ENCODE measurements around the gene GALNT13. TPM values are rescaled to one million over a fixed set of nuclear protein-coding genes. Genes with fewer than 3 reads are reported as not detected.

The GALNT13 gene
- total and polyA plus RNA-seq, 2 experiments from 2014 or later: 1.3 to 3.1 TPM

GRCh38 chr2:154267983-154268382, 396.3 kb downstream of the GALNT13 start:
- H3K27me3 ChIP-seq: no peaks in the 10 kb centered on the region
- no peak overlapping the region for H3K27ac ChIP-seq
- no peak for DNase-seq (ENCODE audit: low read depth in 1 of 2, low spot score in 1 of 2)
- H3K9me3 ChIP-seq (ENCODE audit: low read depth): no peaks in the 10 kb centered on the region
- TF ChIP-seq, protein P1, sequence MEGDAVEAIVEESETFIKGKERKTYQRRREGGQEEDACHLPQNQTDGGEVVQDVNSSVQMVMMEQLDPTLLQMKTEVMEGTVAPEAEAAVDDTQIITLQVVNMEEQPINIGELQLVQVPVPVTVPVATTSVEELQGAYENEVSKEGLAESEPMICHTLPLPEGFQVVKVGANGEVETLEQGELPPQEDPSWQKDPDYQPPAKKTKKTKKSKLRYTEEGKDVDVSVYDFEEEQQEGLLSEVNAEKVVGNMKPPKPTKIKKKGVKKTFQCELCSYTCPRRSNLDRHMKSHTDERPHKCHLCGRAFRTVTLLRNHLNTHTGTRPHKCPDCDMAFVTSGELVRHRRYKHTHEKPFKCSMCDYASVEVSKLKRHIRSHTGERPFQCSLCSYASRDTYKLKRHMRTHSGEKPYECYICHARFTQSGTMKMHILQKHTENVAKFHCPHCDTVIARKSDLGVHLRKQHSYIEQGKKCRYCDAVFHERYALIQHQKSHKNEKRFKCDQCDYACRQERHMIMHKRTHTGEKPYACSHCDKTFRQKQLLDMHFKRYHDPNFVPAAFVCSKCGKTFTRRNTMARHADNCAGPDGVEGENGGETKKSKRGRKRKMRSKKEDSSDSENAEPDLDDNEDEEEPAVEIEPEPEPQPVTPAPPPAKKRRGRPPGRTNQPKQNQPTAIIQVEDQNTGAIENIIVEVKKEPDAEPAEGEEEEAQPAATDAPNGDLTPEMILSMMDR (IDR thresholded peaks at IDR 0.05; ENCODE audit: low read depth, low read length): no peak
- peaks cover 3% of the 10 kb centered on the region for H3K4me1 ChIP-seq (ENCODE audit: low read depth)
- no peaks in the 10 kb centered on the region for H3K36me3 ChIP-seq
- no peak overlapping the region for H3K4me3 ChIP-seq

GRCh38 chr2:154280543-154280942, 408.8 kb downstream of the GALNT13 start:
- Histone ChIP-seq H3K27ac (no peak overlapping the region), H3K9me3 (ENCODE audit: low read depth) (no peaks in the 10 kb centered on the region), H3K27me3 (no peaks in the 10 kb centered on the region), H3K36me3 (no peaks in the 10 kb centered on the region), H3K4me1 (ENCODE audit: low read depth) (peaks cover 5% of the 10 kb centered on the region), H3K4me3 (no peak overlapping the region)
- TF ChIP-seq, protein P1 (IDR thresholded peaks at IDR 0.05; ENCODE audit: low read depth, low read length): no peak
- no peak for DNase-seq (ENCODE audit: low read depth in 1 of 2, low spot score in 1 of 2)

DNA sequence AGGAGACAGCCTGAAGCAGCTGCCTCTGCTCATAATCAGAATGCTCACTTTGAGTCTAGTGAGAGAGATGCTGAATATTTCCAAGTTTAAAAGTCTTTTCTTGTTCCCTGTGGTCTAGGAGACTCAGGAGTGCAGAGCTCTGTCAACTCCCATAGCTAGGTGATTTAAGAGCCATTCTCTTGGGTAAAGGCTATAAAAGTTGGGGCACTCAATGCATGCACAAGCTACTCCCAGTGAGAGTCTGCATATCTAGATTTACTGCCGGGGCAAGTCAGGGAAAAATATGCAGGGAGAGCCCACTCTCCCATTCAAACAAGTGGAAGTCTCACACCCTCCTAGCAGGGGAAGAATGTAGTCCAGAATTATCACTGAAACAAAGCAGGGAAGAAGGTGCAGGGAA, 418.1 kb downstream of the GALNT13 start:
- Histone ChIP-seq H3K36me3 (no peaks in the 10 kb centered on the region), H3K9me3 (ENCODE audit: low read depth) (no peaks in the 10 kb centered on the region), H3K27ac (no peak overlapping the region), H3K4me1 (ENCODE audit: low read depth) (no peaks in the 10 kb centered on the region), H3K4me3 (no peak overlapping the region), H3K27me3 (no peaks in the 10 kb centered on the region)
- no peak for DNase-seq (ENCODE audit: low read depth in 1 of 2, low spot score in 1 of 2)
- TF ChIP-seq, protein P1 (IDR thresholded peaks at IDR 0.05; ENCODE audit: low read depth, low read length): no peak

GRCh38 chr2:154291511-154291910, 419.8 kb downstream of the GALNT13 start:
- Histone ChIP-seq H3K4me3 (no peak overlapping the region), H3K36me3 (no peaks in the 10 kb centered on the region), H3K27me3 (no peaks in the 10 kb centered on the region), H3K9me3 (ENCODE audit: low read depth) (no peaks in the 10 kb centered on the region), H3K4me1 (ENCODE audit: low read depth) (no peaks in the 10 kb centered on the region), H3K27ac (no peak overlapping the region)
- TF ChIP-seq, protein P1 (IDR thresholded peaks at IDR 0.05; ENCODE audit: low read depth, low read length): no peak
- no peak for DNase-seq (ENCODE audit: low read depth in 1 of 2, low spot score in 1 of 2)

DNA sequence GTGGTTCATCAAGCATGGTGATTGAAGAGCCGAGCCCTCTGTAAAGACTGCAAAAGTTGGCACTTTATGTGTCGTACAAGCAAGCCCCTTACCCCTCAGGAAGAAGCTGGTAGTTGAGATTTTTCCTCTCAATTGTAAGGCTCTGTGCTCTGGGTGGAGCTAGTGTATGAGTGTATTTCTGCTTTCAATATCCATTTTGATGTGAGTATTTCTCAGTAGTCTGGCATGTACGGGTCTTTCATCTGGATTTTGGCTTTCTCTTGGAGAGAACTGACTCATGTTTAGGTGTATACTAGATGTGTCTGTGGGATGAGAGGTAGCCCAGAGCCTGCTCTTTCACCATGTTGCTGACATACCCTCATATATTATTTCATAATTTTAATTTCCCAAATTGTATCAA, 420.2 kb downstream of the GALNT13 start:
- H3K4me1 ChIP-seq (ENCODE audit: low read depth): no peaks in the 10 kb centered on the region
- H3K4me3 ChIP-seq: no peak overlapping the region
- no peaks in the 10 kb centered on the region for H3K27me3 ChIP-seq
- no peak for DNase-seq (ENCODE audit: low read depth in 1 of 2, low spot score in 1 of 2)
- TF ChIP-seq, protein P1 (IDR thresholded peaks at IDR 0.05; ENCODE audit: low read depth, low read length): no peak
- H3K36me3 ChIP-seq: no peaks in the 10 kb centered on the region
- no peaks in the 10 kb centered on the region for H3K9me3 ChIP-seq (ENCODE audit: low read depth)
- H3K27ac ChIP-seq: no peak overlapping the region

GRCh38 chr2:154293864-154294263, 422.1 kb downstream of the GALNT13 start:
- TF ChIP-seq, protein P1 (IDR thresholded peaks at IDR 0.05; ENCODE audit: low read depth, low read length): no peak
- H3K27me3 ChIP-seq: no peaks in the 10 kb centered on the region

More at GRCh38 chr2:154293864-154294263, 422.1 kb downstream of the GALNT13 start:
- Histone ChIP-seq H3K4me3 (no peak overlapping the region), H3K36me3 (no peaks in the 10 kb centered on the region), H3K4me1 (ENCODE audit: low read depth) (no peaks in the 10 kb centered on the region), H3K27ac (no peak overlapping the region), H3K9me3 (ENCODE audit: low read depth) (no peaks in the 10 kb centered on the region)
- DNase-seq (ENCODE audit: low read depth in 1 of 2, low spot score in 1 of 2): no peak

Data from cardiac muscle cell (in vitro differentiated cells and primary cell).